GM12864 (cell line): ENCODE results near the gene MAP3K5.

ENCODE experiments used
- DNase-seq: peaks from one replicate; pipeline ENCODE4 v3.0.0-alpha.2; 2011; ENCODE audit warnings: low read depth
- H3K4me3 ChIP-seq: 2 replicates; pipeline ENCODE4 v1.5.1; 2011; ENCODE audit warnings: mild to moderate bottlenecking, low read depth, low read length, control low read depth
- TF ChIP-seq, protein P1 (sequence below): IDR thresholded peaks from 2 replicates; pipeline ENCODE4 v1.5.1; 2011; ENCODE audit warnings: low read depth, mild to moderate bottlenecking, moderate library complexity, low read length, control low read depth, inconsistent platforms; ENCODE audit errors: missing control alignments

The MAP3K5 gene

DNA sequence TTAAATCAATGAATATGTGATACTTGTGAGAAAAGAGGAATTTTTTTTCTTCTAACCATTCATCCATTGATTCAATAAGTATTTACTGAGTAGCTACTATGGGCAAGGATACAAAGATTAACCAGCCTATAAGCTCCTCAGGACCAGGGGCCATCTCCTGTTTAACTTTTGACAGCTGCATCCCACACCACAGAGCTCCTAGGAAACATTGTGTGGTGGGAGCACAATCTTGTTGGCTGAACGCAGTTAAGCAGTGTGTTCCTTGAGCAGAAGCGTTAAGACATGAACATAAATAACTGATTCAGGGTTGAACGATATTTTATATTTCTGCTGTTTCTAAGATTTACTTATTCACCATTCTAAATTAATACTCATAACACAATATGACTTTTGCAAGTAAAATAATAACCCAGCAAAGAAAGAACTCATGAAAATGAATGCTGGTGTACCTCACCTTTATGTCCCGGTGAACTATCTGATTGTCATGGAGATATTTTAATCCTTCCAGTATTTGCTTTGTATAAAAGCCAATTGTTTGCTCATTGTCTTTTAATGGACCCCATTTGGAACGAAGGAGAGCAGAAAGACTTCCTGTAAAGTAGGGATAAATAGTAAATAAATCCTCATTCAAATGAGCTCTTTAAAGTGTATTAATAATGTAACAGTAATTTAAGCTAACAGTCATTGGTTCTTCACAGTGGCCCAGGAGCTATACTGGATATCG, 179.4 kb downstream of the MAP3K5 start:
- TF ChIP-seq, protein P1, sequence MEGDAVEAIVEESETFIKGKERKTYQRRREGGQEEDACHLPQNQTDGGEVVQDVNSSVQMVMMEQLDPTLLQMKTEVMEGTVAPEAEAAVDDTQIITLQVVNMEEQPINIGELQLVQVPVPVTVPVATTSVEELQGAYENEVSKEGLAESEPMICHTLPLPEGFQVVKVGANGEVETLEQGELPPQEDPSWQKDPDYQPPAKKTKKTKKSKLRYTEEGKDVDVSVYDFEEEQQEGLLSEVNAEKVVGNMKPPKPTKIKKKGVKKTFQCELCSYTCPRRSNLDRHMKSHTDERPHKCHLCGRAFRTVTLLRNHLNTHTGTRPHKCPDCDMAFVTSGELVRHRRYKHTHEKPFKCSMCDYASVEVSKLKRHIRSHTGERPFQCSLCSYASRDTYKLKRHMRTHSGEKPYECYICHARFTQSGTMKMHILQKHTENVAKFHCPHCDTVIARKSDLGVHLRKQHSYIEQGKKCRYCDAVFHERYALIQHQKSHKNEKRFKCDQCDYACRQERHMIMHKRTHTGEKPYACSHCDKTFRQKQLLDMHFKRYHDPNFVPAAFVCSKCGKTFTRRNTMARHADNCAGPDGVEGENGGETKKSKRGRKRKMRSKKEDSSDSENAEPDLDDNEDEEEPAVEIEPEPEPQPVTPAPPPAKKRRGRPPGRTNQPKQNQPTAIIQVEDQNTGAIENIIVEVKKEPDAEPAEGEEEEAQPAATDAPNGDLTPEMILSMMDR = no peak
- no peak overlapping the region for H3K4me3 ChIP-seq
- no peak for DNase-seq

DNA sequence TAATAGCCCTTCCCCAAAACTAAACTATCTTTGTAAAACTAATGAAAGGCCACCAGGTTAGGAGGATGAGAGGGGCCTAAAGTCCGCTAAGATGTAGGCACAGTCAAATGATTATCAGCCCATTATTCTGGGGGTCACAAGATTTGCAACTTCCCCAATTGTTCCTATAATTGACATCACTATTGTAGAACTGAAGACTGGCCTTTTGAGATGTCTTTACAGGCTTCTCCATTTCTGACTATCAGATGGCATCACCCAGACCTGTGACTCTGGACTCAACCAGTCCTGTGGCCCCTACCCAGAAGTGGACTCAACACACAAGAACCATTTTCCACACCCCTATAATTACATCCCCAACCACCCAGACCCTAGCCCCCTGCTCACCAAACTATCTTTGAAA, 180.5 kb downstream of the MAP3K5 start:
- no peak for DNase-seq
- H3K4me3 ChIP-seq = no peak overlapping the region
- TF ChIP-seq, protein P1 = no peak

DNA sequence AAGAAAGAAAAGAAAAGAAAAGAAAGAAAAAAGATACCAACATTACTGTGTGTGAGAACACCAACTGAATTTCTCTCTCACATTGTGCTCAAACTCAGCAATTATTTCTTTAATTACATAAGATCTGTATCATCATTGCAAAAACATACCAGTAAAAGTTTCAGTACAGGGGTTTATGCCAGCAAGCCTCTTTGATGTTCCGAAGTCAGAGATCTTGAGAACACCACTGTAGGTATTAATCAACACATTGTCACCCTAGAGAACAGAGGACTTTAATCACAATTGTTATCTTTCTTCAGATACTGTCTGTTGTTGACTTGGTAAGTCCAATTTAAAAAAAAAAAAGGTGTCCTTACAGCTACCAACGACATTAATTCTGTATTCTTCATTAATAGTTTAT, 181.1 kb downstream of the MAP3K5 start:
- no peak overlapping the region for H3K4me3 ChIP-seq
- no peak for DNase-seq
- TF ChIP-seq, protein P1 = no peak

DNA sequence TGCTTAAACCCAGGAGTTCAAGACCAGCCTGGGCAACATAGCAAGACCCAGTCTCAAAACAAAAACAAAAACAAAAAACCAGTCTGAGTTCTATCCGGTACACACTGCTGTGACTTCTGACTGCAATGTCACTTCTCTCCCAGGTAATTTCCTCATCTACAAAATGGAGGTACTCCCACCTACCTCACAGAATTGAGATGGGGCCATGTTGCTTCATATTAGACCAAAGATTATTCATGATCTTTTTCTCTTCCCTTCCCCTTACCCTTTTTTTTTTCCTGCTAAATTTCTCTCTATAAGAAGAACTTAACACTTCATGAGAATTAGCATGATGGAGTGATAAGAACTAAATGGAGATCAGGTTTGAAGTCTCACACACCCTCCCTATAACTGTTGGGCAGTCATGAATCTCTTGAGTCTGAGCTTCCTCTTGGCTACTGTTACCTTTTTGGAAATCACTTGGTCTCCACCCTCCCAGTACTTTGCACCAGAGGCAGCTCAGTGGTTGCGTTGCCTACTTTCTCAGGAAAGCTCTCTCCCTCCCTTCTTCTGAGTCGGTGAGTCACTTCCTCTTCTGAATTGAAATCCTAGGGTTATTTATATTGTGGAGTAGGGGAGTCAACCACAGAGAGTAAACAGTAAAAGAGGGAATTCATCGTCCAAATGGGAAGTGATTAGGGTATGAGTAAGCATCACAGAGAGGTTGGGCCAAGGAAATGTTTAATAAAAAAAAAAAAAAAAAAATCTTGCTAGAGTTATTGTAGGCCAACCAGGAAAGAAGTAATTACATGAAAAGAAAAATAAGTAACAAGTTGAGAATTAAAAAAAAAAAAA, 182.2 kb downstream of the MAP3K5 start:
- no peak overlapping the region for H3K4me3 ChIP-seq
- DNase-seq = no peak
- TF ChIP-seq, protein P1 = no peak

DNA sequence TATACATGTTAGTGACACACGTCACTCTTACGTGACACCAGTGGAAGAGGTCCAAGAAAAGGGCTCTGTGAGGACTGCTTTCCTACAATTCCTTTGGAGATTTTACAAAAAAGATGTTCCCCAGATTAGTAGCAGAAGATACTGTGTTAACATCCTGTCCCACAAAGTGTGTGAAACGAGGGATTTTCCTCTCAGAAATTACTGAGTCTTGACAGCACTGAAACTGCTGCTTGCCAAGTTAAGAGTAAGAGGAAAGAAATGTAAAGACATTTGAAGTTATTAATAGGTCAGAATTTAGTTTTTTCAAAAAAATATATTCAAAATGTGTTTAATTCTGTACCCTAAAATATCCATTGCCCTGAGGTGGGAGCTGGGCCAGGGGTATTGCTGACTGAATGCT, 183.3 kb downstream of the MAP3K5 start:
- no peak for DNase-seq
- H3K4me3 ChIP-seq = no peak overlapping the region
- TF ChIP-seq, protein P1 = no peak

DNA sequence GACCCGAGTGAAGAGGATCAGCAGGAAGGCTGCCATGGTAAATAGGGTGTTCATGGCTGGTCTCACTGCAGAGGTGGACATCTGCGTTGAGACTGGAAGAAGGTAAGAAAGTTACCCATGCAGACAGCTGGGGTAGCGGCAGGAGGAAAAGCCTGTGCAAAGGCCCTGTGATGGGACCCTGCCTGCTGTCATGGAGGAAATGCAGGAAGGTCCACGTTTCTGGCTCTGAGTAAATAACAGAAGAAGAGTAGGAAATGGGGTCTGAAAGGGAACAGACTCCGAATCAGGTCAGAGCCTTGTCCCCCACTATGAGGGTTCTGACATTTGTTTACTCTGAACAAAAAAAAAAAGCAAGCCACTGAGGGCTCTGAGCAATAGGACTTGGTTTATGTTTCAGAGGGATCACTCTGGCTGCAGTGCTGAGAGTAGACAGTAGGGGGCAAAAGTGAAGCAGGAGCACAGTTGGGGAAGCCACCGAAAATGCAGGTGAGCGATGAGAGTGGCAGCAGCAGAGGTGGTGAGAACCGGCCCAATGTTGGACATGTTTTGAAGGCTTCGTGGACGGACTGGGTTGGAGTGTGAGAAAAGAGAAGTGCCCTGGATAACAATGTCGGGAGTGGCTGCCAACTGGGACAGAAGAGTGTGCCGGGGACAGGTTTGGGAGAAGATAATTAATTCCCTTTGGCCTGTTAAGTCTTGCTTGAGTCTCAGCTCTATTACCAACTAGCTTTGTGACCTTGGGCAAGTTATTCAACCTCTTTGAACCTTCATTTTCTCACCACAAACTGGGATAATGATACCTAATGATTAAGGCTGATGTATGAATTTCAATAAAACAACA, 184.1 kb downstream of the MAP3K5 start:
- TF ChIP-seq, protein P1 = peak; percentile 91
- peak; percentile 38 for DNase-seq
- no peak overlapping the region for H3K4me3 ChIP-seq
